Stomach (tissue), 9 donors: ENCODE results near the gene BBS12. TPM values are rescaled to one million over a fixed set of nuclear protein-coding genes. Genes with fewer than 3 reads are reported as not detected.

Experiments
- DNase-seq, 2 donors: peaks; one replicate each; pipeline versions ENCODE4 v3.0.0 to v3.0.0-alpha.2; 2013 to 2019
- H3K27ac ChIP-seq, 5 donors: fragments of 200-600 bp in 4 of 5; sonication (generic) in 4 of 5; one replicate each; pipeline ENCODE4 v1.5.1; 2013 to 2019; ENCODE audit warnings: mild to moderate bottlenecking in 1 of 5, moderate library complexity in 1 of 5
- H3K27me3 ChIP-seq, 3 donors: fragments of 200-600 bp; sonication (generic); one replicate each; pipeline ENCODE4 v1.5.1; 2017 to 2019; ENCODE audit warnings: mixed run types in 1 of 3
- H3K36me3 ChIP-seq, 4 donors: fragments of 200-600 bp; sonication (generic); 1 replicate in 3 of 4; 2 replicates in 1 of 4; pipeline ENCODE4 v1.5.1; 2016 to 2019
- H3K4me1 ChIP-seq, 4 donors: fragments of 200-600 bp; sonication (generic); one replicate each; pipeline ENCODE4 v1.5.1; 2016 to 2019
- H3K4me3 ChIP-seq, 4 donors: fragments of 200-600 bp; sonication (generic) in 3 of 4; one replicate each; pipeline ENCODE4 v1.5.1; 2016 to 2019; ENCODE audit warnings: mild to moderate bottlenecking in 1 of 4
- H3K9me3 ChIP-seq, 4 donors: fragments of 200-600 bp; sonication (generic); one replicate each; pipeline ENCODE4 v1.5.1; 2016 to 2019
- CTCF ChIP-seq, 7 experiments: fragments of 450-650 bp in 4 of 7; fragments of 200-600 bp in 3 of 7; sonication (generic) in 3 of 7; IDR thresholded peaks; one replicate each; pipeline ENCODE4 v1.5.1; 2016 to 2019; ENCODE audit warnings: antibody characterized with exemption in 7 of 7, control low read depth in 2 of 7, mild to moderate bottlenecking in 1 of 7
- EP300 ChIP-seq: sonication (generic); formaldehyde crosslinking; IDR thresholded peaks from one replicate; pipeline ENCODE4 v1.6.1; 2017; ENCODE audit warnings: antibody characterized with exemption
- POLR2A ChIP-seq, 4 donors: fragments of 450-650 bp; IDR thresholded peaks; one replicate each; pipeline ENCODE4 v1.6.1; 2016; ENCODE audit warnings: antibody characterized with exemption in 4 of 4, control low read depth in 2 of 4, mild to moderate bottlenecking in 1 of 4, moderate library complexity in 1 of 4
- POLR2AphosphoS5 ChIP-seq, 3 donors: sonication (generic); formaldehyde crosslinking; IDR thresholded peaks; one replicate each; pipeline ENCODE4 v1.6.1; 2016; ENCODE audit warnings: antibody characterized with exemption in 3 of 3
- WGBS, 5 donors: extraction: QIAGEN DNeasy Blood & Tissue Kit in 3 of 5; methylation state at CpG; one replicate each; pipeline versions ENCODE4 v1.1.5 to v1.1.7; 2013 to 2018; 5-methylcytosine and 5-hydroxymethylcytosine counted together
- intact Hi-C: fragments of 100-400 bp; cut with DNase I; formaldehyde crosslinking; loops from one replicate; pipeline ENCODE4 v1.15.1; 2023; ENCODE audit warnings: low total_unique reads
- polyA plus RNA-seq, 3 donors: library from polyadenylated mRNA; stranded (reverse); fragments of 200-250 nt; gene quantifications; one replicate each; pipeline ENCODE4 v1.2.3, GENCODE V29; 2013
- total RNA-seq, 5 donors: library from RNA; depleted of rRNA; stranded (reverse); fragments of >200 nt; gene quantifications; one replicate each; pipeline versions ENCODE4 v1.1.0 to v1.2.3, GENCODE V29; 2014 to 2016
- donor health status: healthy with polysubstance abuse.
- donor health status: Bipolar disorder and iron deficiency.
- donor health status: healthy.

The BBS12 gene
- total and polyA plus RNA-seq, 8 donors: 0.87 to 4.5 (median 1.3) TPM

GRCh38 chr4:122700178-122700725 is 32.3 kb upstream of the BBS12 start:
- H3K9me3 ChIP-seq: no peaks in the 10 kb centered on the region
- intact Hi-C loops: no loop called here
- peak in 1 of 2 donors; percentile 44 for DNase-seq
- no peaks in the 10 kb centered on the region for H3K27me3 ChIP-seq
- no peak overlapping the region for H3K4me3 ChIP-seq
- no peaks in the 10 kb centered on the region for H3K36me3 ChIP-seq
- H3K27ac ChIP-seq: no peak overlapping the region
- WGBS, 5 donors: 59 to 74% (median 63%) methylated on average over 8 of the region's 8 CpGs
- peaks cover 0 to 5% (median 0%) of the 10 kb centered on the region in 4 donors for H3K4me1 ChIP-seq
- TF ChIP-seq POLR2AphosphoS5 (IDR thresholded peaks at IDR 0.05): no peak
- no peak for TF ChIP-seq EP300
- TF ChIP-seq CTCF (IDR thresholded peaks at IDR 0.05): no peak
- no peak for TF ChIP-seq POLR2A (IDR thresholded peaks at IDR 0.05)

GRCh38 chr4:122701061-122701460 is 31.4 kb upstream of the BBS12 start:
- intact Hi-C loops: no loop called here
- no peak for DNase-seq
- no peaks in the 10 kb centered on the region for H3K36me3 ChIP-seq
- WGBS, 5 donors: 85 to 93% (median 89%) methylated on average over 5 of the region's 5 CpGs
- H3K4me1 ChIP-seq: peaks cover 0 to 5% (median 0%) of the 10 kb centered on the region in 4 donors
- H3K9me3 ChIP-seq: no peaks in the 10 kb centered on the region
- no peak overlapping the region for H3K4me3 ChIP-seq
- no peak for TF ChIP-seq EP300
- no peak for TF ChIP-seq POLR2A (IDR thresholded peaks at IDR 0.05)
- no peak for TF ChIP-seq CTCF (IDR thresholded peaks at IDR 0.05)
- no peak for TF ChIP-seq POLR2AphosphoS5 (IDR thresholded peaks at IDR 0.05)
- H3K27ac ChIP-seq: no peak overlapping the region
- H3K27me3 ChIP-seq: no peaks in the 10 kb centered on the region

GRCh38 chr4:122701965-122702364 is 30.5 kb upstream of the BBS12 start:
- no peaks in the 10 kb centered on the region for H3K36me3 ChIP-seq
- H3K27ac ChIP-seq: no peak overlapping the region
- H3K4me3 ChIP-seq: no peak overlapping the region
- WGBS, 5 donors: 77 to 97% (median 93%) methylated on average over 1 of the region's 1 CpG
- peaks cover 0 to 5% (median 0%) of the 10 kb centered on the region in 4 donors for H3K4me1 ChIP-seq
- H3K27me3 ChIP-seq: no peaks in the 10 kb centered on the region
- DNase-seq: no peak
- intact Hi-C loops: no loop called here
- no peaks in the 10 kb centered on the region for H3K9me3 ChIP-seq
- TF ChIP-seq POLR2A (IDR thresholded peaks at IDR 0.05) (no peak), CTCF (IDR thresholded peaks at IDR 0.05) (no peak), EP300 (no peak), POLR2AphosphoS5 (IDR thresholded peaks at IDR 0.05) (no peak)

- peaks cover 0 to 5% (median 0%) of the 10 kb centered on the region in 4 donors for H3K4me1 ChIP-seq
- peak in 1 of 2 donors; percentile 68 for DNase-seq
- intact Hi-C loops: no loop called here
- H3K36me3 ChIP-seq: no peaks in the 10 kb centered on the region
- H3K9me3 ChIP-seq: no peaks in the 10 kb centered on the region
- no peak for TF ChIP-seq EP300
- no peak for TF ChIP-seq POLR2A (IDR thresholded peaks at IDR 0.05)
- no peak for TF ChIP-seq CTCF (IDR thresholded peaks at IDR 0.05)
- no peak for TF ChIP-seq POLR2AphosphoS5 (IDR thresholded peaks at IDR 0.05)
- 31 to 62% (median 51%) methylated on average over 3 of the region's 3 CpGs for WGBS, 5 donors
- H3K4me3 ChIP-seq: no peak overlapping the region
- no peak overlapping the region for H3K27ac ChIP-seq
- H3K27me3 ChIP-seq: no peaks in the 10 kb centered on the region
Observed at GRCh38 chr4:122702939-122703338, 29.6 kb upstream of the BBS12 start.
